ENCODE data around the gene HENMT1. TPM values are rescaled to one million over a fixed set of nuclear protein-coding genes. Genes with fewer than 3 reads are reported as not detected.

The HENMT1 gene
- total RNA-seq = 1.2 and 1.5 TPM in 2 replicates

GRCh38 chr1:108661030-108661609 lies at the start of gene HENMT1:
Gene HENMT1 (minus strand): TSS chr1:108661093. CDS start chr1:108659884, 1,209 bp downstream.

GRCh38 chr1:108691942-108692723 lies 31.2 kb upstream of the HENMT1 start, which contains the start of gene PRPF38B:
Gene PRPF38B (plus strand): TSS chr1:108692310. CDS start chr1:108692592, 282 bp downstream.

Other genes starting within 250 kb of the HENMT1 start
- gene NBPF6, start 210.8 kb downstream of the HENMT1 start, total RNA-seq = not detected in 2 replicates
- gene EEIG2, start 101.0 kb downstream of the HENMT1 start, total RNA-seq = 1.7 TPM in 2 replicates
- 6.7 and 9.0 TPM in 2 replicates for gene PRPF38B, start 31.2 kb upstream of the HENMT1 start, total RNA-seq
- 0.48 TPM in 1 of 2 replicates, not detected in the other for gene FNDC7, start 51.8 kb upstream of the HENMT1 start, total RNA-seq
- gene STXBP3, start 85.6 kb upstream of the HENMT1 start, total RNA-seq = 33.3 and 36.2 TPM in 2 replicates
- gene AKNAD1, start 196.0 kb upstream of the HENMT1 start, total RNA-seq = not detected in 2 replicates
- 44.3 and 123 TPM in 2 replicates for gene GPSM2, start 215.9 kb upstream of the HENMT1 start, total RNA-seq

Measured in tracheal epithelial cell (primary cell).